Panc1 (cell line): ENCODE data around the gene WWOX. TPM values are rescaled to one million over a fixed set of nuclear protein-coding genes. Genes with fewer than 3 reads are reported as not detected.

Experiments
- ATAC-seq: fragments of 200-7000 bp; cut with Tn5 transposase; 2 replicates; pipeline ENCODE4 v1.9.1; 2020; ENCODE audit warnings: mild to moderate bottlenecking, moderate library complexity
- BruUV-seq: library from RNA; stranded (reverse); fragments of 400-500 nt; replicated peaks from 2 replicates; lab custom pipeline; 2021; lab: Mats Ljungman, UMichigan
- CTCF ChIA-PET: fragments of 300-600 bp; sonication (Branson Sonifier 250); formaldehyde crosslinking; loops from one replicate; lab custom pipeline; 2022; ENCODE audit warnings: antibody characterized with exemption; lab: Charles Lee
- POLR2A ChIA-PET: fragments of 300-600 bp; sonication (Branson Sonifier 250); formaldehyde crosslinking; loops from one replicate; lab custom pipeline; 2022; ENCODE audit warnings: antibody characterized with exemption; lab: Charles Lee
- DNase-seq: peaks from one replicate; pipeline ENCODE4 v3.0.0-alpha.2; 2010; ENCODE audit warnings: low read depth, low spot score
- H3K27ac ChIP-seq: 2 replicates; pipeline ENCODE4 v1.5.1; 2011; ENCODE audit warnings: mild to moderate bottlenecking, low read length, inconsistent platforms
- H3K27me3 ChIP-seq: fragments of 200-500 bp; sonication (Bioruptor generic); 2 replicates; pipeline ENCODE4 v1.6.0; 2014; ENCODE audit warnings: low read length, inconsistent platforms; ENCODE audit not compliant: control insufficient read depth, insufficient read depth
- H3K36me3 ChIP-seq: fragments of 200-500 bp; sonication (Bioruptor generic); 2 replicates; pipeline ENCODE4 v1.5.1; 2014; ENCODE audit warnings: inconsistent platforms, mild to moderate bottlenecking, low read length, moderate library complexity; ENCODE audit not compliant: control insufficient read depth, insufficient read depth
- H3K4me1 ChIP-seq: 2 replicates; pipeline ENCODE4 v1.5.1; 2011; ENCODE audit warnings: inconsistent platforms, mild to moderate bottlenecking, low read length, moderate library complexity; ENCODE audit not compliant: control insufficient read depth, insufficient read depth
- H3K4me3 ChIP-seq, 2 experiments: 2 replicates each; pipeline ENCODE4 v1.5.1; 2011 to 2012; ENCODE audit warnings: low read depth in 2 of 2, low read length in 2 of 2, mild to moderate bottlenecking in 2 of 2, inconsistent platforms in 1 of 2, moderate library complexity in 1 of 2
- H3K9me3 ChIP-seq: fragments of 200-500 bp; sonication (Bioruptor generic); 2 replicates; pipeline ENCODE4 v1.5.1; 2014; ENCODE audit warnings: low read depth, mild to moderate bottlenecking, inconsistent platforms, low read length, moderate library complexity; ENCODE audit not compliant: control insufficient read depth, insufficient read depth
- POLR2AphosphoS5 ChIP-seq: IDR thresholded peaks from 2 replicates; pipeline ENCODE4 v1.6.1; 2012; ENCODE audit warnings: mild to moderate bottlenecking, low read depth, low read length, moderate library complexity
- SIN3A ChIP-seq: IDR thresholded peaks from 2 replicates; pipeline ENCODE4 v1.6.1; 2012; ENCODE audit warnings: low read depth, mild to moderate bottlenecking, low read length, moderate library complexity, borderline replicate concordance; ENCODE audit not compliant: insufficient read depth
- TCF7L2 ChIP-seq: IDR thresholded peaks from 2 replicates; pipeline ENCODE4 v1.6.1; 2011; ENCODE audit warnings: mild to moderate bottlenecking, low read depth, low read length, inconsistent platforms
- in situ Hi-C: cut with HindIII; loops from 2 replicates; pipeline ENCODE4 v1.10.0; 2016; ENCODE audit warnings: low sequenced_read_pairs, low pct_unique_long_range_greater_than_20kb
- intact Hi-C: fragments of 100-400 bp; cut with micrococcal nuclease; formaldehyde crosslinking; loops from one replicate; pipeline ENCODE4 v1.10.0; 2022; ENCODE audit not compliant: unreplicated experiment
- total RNA-seq: library from RNA; stranded (reverse); gene quantifications from one replicate; pipeline ENCODE4 v1.2.1, GENCODE V29; 2021; ENCODE audit not compliant: unreplicated experiment
- TF ChIP-seq, protein P1 (sequence below): fragments of 450-650 bp; IDR thresholded peaks from 2 replicates; pipeline ENCODE4 v1.5.1; 2017; ENCODE audit warnings: mild to moderate bottlenecking
- TF ChIP-seq, protein P2 (sequence below), 2 experiments: IDR thresholded peaks; 2 replicates each; pipeline ENCODE4 v1.6.1; 2011 to 2012; ENCODE audit warnings: low read depth in 2 of 2, control low read depth in 1 of 2, low read length in 1 of 2, mild to moderate bottlenecking in 1 of 2, moderate library complexity in 1 of 2; ENCODE audit not compliant: insufficient read depth in 1 of 2

WWOX gene
- total RNA-seq, 1 experiment from 2014 or later = 12.5 TPM

DNA sequence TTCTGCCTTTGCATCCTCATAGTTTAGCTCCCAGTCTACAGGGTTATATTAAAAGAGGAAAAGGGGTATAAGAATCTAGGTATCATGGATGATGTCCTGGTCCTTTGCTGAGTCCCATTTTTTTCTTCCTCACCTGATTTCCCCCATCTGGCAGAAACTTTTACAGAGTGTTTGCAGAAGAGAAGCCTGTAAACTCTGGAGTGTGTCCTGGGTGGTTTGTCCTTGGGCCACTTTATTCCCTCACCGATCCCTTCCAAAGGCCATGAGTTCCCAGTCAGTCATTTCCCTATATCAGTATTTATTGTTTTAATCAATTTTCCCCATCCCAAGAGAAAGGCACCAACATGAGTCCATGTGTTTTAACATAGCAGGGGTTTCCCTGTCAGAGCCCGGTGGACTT is 638.2 kb downstream of the WWOX start:
- intact Hi-C loops (no loop called here), in situ Hi-C loops (no loop called here)
- BruUV-seq = no TSS peak
- CTCF ChIA-PET = no interaction called here
- Histone ChIP-seq H3K4me1 (no peaks in the 10 kb centered on the region), H3K27ac (no peak overlapping the region), H3K9me3 (no peaks in the 10 kb centered on the region), H3K4me3 (no peak overlapping the region), H3K27me3 (no peaks in the 10 kb centered on the region), H3K36me3 (no peaks in the 10 kb centered on the region)
- POLR2A ChIA-PET = no interaction called here
- ATAC-seq (no peak), DNase-seq (no peak)
- TF ChIP-seq SIN3A (no peak), POLR2AphosphoS5 (no peak), TCF7L2 (no peak)
- TF ChIP-seq, protein P1, sequence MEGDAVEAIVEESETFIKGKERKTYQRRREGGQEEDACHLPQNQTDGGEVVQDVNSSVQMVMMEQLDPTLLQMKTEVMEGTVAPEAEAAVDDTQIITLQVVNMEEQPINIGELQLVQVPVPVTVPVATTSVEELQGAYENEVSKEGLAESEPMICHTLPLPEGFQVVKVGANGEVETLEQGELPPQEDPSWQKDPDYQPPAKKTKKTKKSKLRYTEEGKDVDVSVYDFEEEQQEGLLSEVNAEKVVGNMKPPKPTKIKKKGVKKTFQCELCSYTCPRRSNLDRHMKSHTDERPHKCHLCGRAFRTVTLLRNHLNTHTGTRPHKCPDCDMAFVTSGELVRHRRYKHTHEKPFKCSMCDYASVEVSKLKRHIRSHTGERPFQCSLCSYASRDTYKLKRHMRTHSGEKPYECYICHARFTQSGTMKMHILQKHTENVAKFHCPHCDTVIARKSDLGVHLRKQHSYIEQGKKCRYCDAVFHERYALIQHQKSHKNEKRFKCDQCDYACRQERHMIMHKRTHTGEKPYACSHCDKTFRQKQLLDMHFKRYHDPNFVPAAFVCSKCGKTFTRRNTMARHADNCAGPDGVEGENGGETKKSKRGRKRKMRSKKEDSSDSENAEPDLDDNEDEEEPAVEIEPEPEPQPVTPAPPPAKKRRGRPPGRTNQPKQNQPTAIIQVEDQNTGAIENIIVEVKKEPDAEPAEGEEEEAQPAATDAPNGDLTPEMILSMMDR = no peak
- TF ChIP-seq, protein P2, sequence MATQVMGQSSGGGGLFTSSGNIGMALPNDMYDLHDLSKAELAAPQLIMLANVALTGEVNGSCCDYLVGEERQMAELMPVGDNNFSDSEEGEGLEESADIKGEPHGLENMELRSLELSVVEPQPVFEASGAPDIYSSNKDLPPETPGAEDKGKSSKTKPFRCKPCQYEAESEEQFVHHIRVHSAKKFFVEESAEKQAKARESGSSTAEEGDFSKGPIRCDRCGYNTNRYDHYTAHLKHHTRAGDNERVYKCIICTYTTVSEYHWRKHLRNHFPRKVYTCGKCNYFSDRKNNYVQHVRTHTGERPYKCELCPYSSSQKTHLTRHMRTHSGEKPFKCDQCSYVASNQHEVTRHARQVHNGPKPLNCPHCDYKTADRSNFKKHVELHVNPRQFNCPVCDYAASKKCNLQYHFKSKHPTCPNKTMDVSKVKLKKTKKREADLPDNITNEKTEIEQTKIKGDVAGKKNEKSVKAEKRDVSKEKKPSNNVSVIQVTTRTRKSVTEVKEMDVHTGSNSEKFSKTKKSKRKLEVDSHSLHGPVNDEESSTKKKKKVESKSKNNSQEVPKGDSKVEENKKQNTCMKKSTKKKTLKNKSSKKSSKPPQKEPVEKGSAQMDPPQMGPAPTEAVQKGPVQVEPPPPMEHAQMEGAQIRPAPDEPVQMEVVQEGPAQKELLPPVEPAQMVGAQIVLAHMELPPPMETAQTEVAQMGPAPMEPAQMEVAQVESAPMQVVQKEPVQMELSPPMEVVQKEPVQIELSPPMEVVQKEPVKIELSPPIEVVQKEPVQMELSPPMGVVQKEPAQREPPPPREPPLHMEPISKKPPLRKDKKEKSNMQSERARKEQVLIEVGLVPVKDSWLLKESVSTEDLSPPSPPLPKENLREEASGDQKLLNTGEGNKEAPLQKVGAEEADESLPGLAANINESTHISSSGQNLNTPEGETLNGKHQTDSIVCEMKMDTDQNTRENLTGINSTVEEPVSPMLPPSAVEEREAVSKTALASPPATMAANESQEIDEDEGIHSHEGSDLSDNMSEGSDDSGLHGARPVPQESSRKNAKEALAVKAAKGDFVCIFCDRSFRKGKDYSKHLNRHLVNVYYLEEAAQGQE (IDR thresholded peaks at IDR 0.05; ENCODE audit: insufficient read depth in 1 of 2, low read depth in 2 of 2, low read length in 1 of 2) = no peak

DNA sequence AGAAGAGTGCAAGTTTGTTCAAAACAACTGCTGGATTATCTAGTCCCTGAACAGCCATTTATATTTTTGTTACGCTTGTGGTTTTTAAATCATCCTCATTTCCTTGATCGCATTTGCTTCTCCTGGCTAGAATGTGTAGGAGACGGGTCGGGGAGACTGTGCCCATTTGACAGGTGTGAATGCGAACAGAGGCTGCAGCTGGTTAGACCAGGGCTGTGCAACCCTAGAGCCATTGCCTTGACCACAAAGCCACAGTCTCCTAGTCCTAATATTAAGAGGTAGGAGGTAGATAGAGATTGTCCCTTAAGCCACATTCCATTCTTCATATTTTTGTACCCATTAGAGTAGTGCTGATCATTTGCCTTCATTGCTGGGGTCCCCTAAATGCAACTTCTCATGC is 639.1 kb downstream of the WWOX start:
- Histone ChIP-seq H3K27me3 (no peaks in the 10 kb centered on the region), H3K4me1 (no peaks in the 10 kb centered on the region), H3K27ac (no peak overlapping the region), H3K4me3 (no peak overlapping the region), H3K36me3 (no peaks in the 10 kb centered on the region), H3K9me3 (no peaks in the 10 kb centered on the region)
- ATAC-seq (no peak), DNase-seq (no peak)
- POLR2A ChIA-PET = no interaction called here
- TF ChIP-seq POLR2AphosphoS5 (no peak), TCF7L2 (no peak), SIN3A (no peak)
- TF ChIP-seq, protein P2 (IDR thresholded peaks at IDR 0.05; ENCODE audit: insufficient read depth in 1 of 2, low read depth in 2 of 2, low read length in 1 of 2) = no peak
- TF ChIP-seq, protein P1 = no peak
- in situ Hi-C loops (no loop called here), intact Hi-C loops (no loop called here)
- no TSS peak for BruUV-seq
- CTCF ChIA-PET = no interaction called here
